A673 (cell line): ENCODE measurements around the gene ZNF683. TPM values are rescaled to one million over a fixed set of nuclear protein-coding genes. Genes with fewer than 3 reads are reported as not detected.

Source experiments
- BruUV-seq: library from RNA; stranded (reverse); fragments of 400-500 nt; replicated peaks from 2 replicates; lab custom pipeline; 2021; lab: Mats Ljungman, UMichigan
- CTCF ChIA-PET: fragments of 300-600 bp; sonication (Branson Sonifier 250); formaldehyde crosslinking; loops from one replicate; lab custom pipeline; 2022; ENCODE audit warnings: antibody characterized with exemption; lab: Charles Lee
- POLR2A ChIA-PET: fragments of 300-600 bp; sonication (Branson Sonifier 250); formaldehyde crosslinking; loops from one replicate; lab custom pipeline; 2022; ENCODE audit warnings: antibody characterized with exemption; ENCODE audit not compliant: low non-redundant PET; lab: Charles Lee
- DNase-seq: peaks from one replicate; pipeline ENCODE4 v3.0.0-alpha.2; 2015; ENCODE audit warnings: low spot score
- H3K27ac ChIP-seq: fragments of 200-600 bp; sonication (generic); 2 replicates; pipeline ENCODE4 v1.5.1; 2016; ENCODE audit warnings: mixed run types, low read depth, mild to moderate bottlenecking, mixed read lengths, antibody characterized with exemption, low read length; ENCODE audit not compliant: poor library complexity, severe bottlenecking
- H3K27me3 ChIP-seq: fragments of 200-600 bp; sonication (generic); replicated peaks from 2 replicates; pipeline ENCODE4 v1.6.1; 2017; ENCODE audit warnings: mixed run types, low read depth, mild to moderate bottlenecking, mixed read lengths, antibody characterized with exemption, low read length; ENCODE audit not compliant: insufficient read depth, poor library complexity
- H3K36me3 ChIP-seq: fragments of 200-600 bp; sonication (generic); 2 replicates; pipeline ENCODE4 v1.6.1; 2016; ENCODE audit warnings: mixed run types, mild to moderate bottlenecking, mixed read lengths, antibody characterized with exemption, low read length; ENCODE audit not compliant: insufficient read depth, poor library complexity, severe bottlenecking
- H3K4me1 ChIP-seq: fragments of 200-600 bp; sonication (generic); 2 replicates; pipeline ENCODE4 v1.6.1; 2017; ENCODE audit warnings: mixed run types, mild to moderate bottlenecking, mixed read lengths, antibody characterized with exemption, low read length; ENCODE audit not compliant: insufficient read depth, poor library complexity, severe bottlenecking
- H3K4me3 ChIP-seq: fragments of 200-600 bp; sonication (generic); 2 replicates; pipeline ENCODE4 v1.5.1; 2016; ENCODE audit warnings: low read depth, mixed run types, mild to moderate bottlenecking, mixed read lengths, low read length; ENCODE audit not compliant: poor library complexity, severe bottlenecking
- H3K9me3 ChIP-seq: fragments of 200-600 bp; sonication (generic); 2 replicates; pipeline ENCODE4 v1.6.1; 2016; ENCODE audit warnings: mixed run types, low read depth, mild to moderate bottlenecking, mixed read lengths, antibody characterized with exemption, low read length; ENCODE audit not compliant: poor library complexity, severe bottlenecking
- EZH2 ChIP-seq: fragments of 200-600 bp; sonication (generic); IDR thresholded peaks from 2 replicates; pipeline ENCODE4 v1.6.1; 2017; ENCODE audit warnings: borderline replicate concordance, low read depth, mild to moderate bottlenecking, mixed read lengths, antibody characterized with exemption, low read length; ENCODE audit not compliant: poor library complexity, severe bottlenecking
- intact Hi-C: fragments of 100-400 bp; cut with micrococcal nuclease; formaldehyde crosslinking; loops from one replicate; pipeline ENCODE4 v1.10.0; 2022; ENCODE audit not compliant: unreplicated experiment
- total RNA-seq: library from RNA; stranded (reverse); gene quantifications from 2 replicates; pipeline ENCODE4 v1.2.3, GENCODE V29; 2021
- TF ChIP-seq, protein P1 (sequence below): fragments of 300-800, 200-600 bp; sonication (generic); conservative IDR thresholded peaks from 2 replicates; pipeline ENCODE4 v1.5.1; 2017; ENCODE audit warnings: low read depth, mild to moderate bottlenecking, antibody characterized with exemption, low read length, moderate library complexity, mixed read lengths

The ZNF683 gene
- total RNA-seq, 1 experiment from 2014 or later = not detected

DNA sequence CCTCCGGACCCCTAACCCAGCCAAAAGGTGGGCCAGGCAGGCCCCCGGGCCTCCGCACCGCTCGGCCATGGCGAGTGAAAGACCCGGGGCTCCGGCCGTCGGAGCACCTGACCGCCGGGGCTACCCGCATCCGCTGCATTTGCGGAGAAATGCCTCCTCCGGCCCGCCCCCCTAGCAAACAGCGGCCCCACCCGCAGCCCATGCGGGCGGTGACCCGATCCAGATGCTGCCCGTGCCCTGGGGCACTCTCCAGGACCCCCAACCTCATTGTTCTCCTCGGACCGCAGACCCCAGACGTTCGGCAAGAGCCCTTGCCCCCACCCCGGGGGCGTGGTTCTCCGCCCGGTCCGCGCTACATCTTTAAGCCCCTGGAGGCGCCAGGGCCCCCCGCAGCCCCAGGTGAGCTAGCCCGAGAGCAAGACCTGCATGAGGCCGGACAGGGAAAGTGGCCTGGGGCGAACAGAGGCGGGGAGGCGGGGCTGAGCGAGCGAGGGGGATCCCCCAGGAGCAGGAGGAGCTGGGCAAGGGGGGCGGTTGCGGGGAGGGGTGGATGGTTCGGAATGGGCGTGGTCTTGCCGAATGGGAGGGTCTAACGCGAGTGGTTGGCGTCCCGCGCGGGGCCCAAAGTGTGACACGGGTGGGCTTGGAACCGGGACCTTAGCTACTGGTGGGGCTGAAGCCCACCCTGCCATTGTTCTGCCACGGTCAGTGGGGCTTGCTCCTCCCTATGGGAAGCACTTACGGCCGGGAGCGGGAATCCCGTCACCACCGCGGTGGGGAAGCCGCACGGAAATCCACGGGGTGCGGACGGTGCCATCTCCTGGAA lies 12.4 kb downstream of the ZNF683 start:
- POLR2A ChIA-PET = interaction anchor here (0.7 kb wide), 1 partner anchor 18 kb away, joined by 3 read pairs; no protein-coding TSS in a partner anchor
- intact Hi-C loops = no loop called here

DNA sequence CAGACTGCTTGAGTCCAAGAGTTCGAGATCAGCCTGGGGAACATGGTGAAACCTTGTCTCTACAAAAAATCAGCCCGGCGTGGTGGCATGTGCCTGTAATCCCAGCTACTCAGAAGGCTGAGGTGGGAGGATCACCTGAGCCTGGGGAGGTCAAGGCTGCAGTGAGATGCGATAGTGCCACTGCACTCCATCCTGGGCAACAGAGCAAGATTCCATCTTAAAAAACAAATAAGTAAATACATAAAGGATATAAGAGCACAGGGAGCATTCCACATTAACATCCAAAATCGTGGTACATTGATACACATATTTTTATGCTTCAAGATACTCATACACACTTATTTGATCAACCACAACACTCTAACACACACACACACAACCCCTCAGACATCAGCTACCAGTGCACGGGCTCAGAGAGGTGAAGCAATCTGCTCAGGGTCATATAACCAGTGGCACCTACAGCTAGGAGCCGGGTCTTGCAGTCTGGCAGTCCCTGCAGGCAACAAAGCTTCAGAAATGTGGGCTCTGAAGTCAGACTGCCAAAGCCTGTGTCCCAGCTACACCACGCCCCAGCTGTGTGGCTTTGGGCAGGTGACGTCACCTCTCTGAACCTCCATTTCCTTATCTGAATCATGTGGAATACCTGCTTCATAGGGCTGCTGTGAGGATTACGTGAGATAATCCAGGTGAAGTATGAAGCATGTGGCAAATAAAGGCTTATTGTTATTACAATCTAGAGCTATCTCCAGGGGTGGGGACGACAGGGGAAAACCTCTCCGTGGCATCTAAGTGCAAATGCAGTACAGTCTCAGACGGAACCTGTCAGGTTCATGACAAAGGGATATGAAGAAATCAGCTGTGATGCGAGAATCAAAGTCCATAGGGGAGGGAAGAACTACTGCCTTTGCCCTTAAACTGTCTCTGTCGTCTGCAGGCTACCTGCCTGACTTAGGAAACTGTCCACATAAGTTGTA lies 13.9 kb downstream of the ZNF683 start:
- DNase-seq = no peak
- H3K9me3 ChIP-seq = no peaks in the 10 kb centered on the region
- POLR2A ChIA-PET = no interaction called here
- no peaks in the 10 kb centered on the region for H3K4me1 ChIP-seq
- H3K27me3 ChIP-seq = peaks cover 29% of the 10 kb centered on the region
- CTCF ChIA-PET = no interaction called here
- H3K27ac ChIP-seq = no peak overlapping the region
- intact Hi-C loops = no loop called here
- BruUV-seq = no TSS peak
- H3K36me3 ChIP-seq = no peaks in the 10 kb centered on the region
- no peak overlapping the region for H3K4me3 ChIP-seq
- TF ChIP-seq, protein P1, sequence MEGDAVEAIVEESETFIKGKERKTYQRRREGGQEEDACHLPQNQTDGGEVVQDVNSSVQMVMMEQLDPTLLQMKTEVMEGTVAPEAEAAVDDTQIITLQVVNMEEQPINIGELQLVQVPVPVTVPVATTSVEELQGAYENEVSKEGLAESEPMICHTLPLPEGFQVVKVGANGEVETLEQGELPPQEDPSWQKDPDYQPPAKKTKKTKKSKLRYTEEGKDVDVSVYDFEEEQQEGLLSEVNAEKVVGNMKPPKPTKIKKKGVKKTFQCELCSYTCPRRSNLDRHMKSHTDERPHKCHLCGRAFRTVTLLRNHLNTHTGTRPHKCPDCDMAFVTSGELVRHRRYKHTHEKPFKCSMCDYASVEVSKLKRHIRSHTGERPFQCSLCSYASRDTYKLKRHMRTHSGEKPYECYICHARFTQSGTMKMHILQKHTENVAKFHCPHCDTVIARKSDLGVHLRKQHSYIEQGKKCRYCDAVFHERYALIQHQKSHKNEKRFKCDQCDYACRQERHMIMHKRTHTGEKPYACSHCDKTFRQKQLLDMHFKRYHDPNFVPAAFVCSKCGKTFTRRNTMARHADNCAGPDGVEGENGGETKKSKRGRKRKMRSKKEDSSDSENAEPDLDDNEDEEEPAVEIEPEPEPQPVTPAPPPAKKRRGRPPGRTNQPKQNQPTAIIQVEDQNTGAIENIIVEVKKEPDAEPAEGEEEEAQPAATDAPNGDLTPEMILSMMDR = no peak
- TF ChIP-seq EZH2 = no peak

More for the DNA sequence above, 12.4 kb downstream of the ZNF683 start:
- no peaks in the 10 kb centered on the region for H3K9me3 ChIP-seq
- no peak for DNase-seq
- no peak for TF ChIP-seq EZH2
- TF ChIP-seq, protein P1 = no peak
- no peak overlapping the region for H3K27ac ChIP-seq
- no peaks in the 10 kb centered on the region for H3K36me3 ChIP-seq
- no peaks in the 10 kb centered on the region for H3K4me1 ChIP-seq
- no TSS peak for BruUV-seq
- CTCF ChIA-PET = no interaction called here
- peak overlapping the region; percentile 39 for H3K4me3 ChIP-seq
- H3K27me3 ChIP-seq = peaks cover 29% of the 10 kb centered on the region

DNA sequence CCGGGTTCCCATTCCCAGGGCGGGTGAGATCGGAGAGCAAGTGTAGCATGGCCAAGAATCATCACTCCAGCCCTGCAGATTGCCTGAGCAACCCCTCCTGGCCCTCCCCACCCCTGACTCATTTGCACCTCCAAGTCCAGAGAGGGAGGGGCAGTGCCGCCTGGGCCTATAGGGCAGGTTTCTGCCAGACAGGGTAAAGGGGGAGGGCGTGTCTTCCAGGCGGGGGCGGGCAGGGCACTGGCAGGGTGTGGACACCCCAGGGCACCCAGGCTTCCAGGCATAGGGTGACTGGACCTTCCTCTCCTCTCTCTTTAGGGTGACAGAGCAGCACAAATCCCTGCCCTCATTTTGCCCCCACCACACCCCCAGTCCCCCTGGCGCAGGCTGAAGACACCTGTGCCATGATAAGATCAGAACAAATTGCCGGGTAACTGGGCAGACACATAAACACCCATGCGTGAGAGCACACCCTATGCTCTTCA lies 15.4 kb downstream of the ZNF683 start:
- no peaks in the 10 kb centered on the region for H3K36me3 ChIP-seq
- no TSS peak for BruUV-seq
- intact Hi-C loops = no loop called here
- H3K27ac ChIP-seq = no peak overlapping the region
- POLR2A ChIA-PET = no interaction called here
- CTCF ChIA-PET = no interaction called here
- no peak overlapping the region for H3K4me3 ChIP-seq
- TF ChIP-seq, protein P1 = no peak
- TF ChIP-seq EZH2 = no peak
- DNase-seq = no peak
- no peaks in the 10 kb centered on the region for H3K4me1 ChIP-seq
- H3K9me3 ChIP-seq = no peaks in the 10 kb centered on the region
- H3K27me3 ChIP-seq = peaks cover 29% of the 10 kb centered on the region
